Heart right ventricle (tissue), 16 donors: ENCODE data around the gene INCA1. TPM values are rescaled to one million over a fixed set of nuclear protein-coding genes. Genes with fewer than 3 reads are reported as not detected.

ENCODE experiments used
- ATAC-seq, 8 donors: fragments of 200-7000 bp; cut with Tn5 transposase; one replicate each; pipeline ENCODE4 v1.9.1; 2020; ENCODE audit warnings: mild to moderate bottlenecking in 8 of 8, moderate library complexity in 8 of 8, moderate number of reproducible peaks in 1 of 8
- DNase-seq, 2 donors: peaks; one replicate each; pipeline ENCODE4 v3.0.0-alpha.2; 2020
- H3K27ac ChIP-seq, 10 donors: fragments of 200-600 bp; sonication (generic) in 2 of 10; one replicate each; pipeline versions ENCODE4 v1.5.0 to v1.8.0; 2020 to 2022; ENCODE audit warnings: mild to moderate bottlenecking in 3 of 10
- H3K27me3 ChIP-seq, 7 donors: fragments of 200-600 bp; one replicate each; pipeline ENCODE4 v1.8.0; 2021 to 2022; ENCODE audit warnings: mild to moderate bottlenecking in 2 of 7
- H3K36me3 ChIP-seq, 9 donors: fragments of 200-600 bp; sonication (generic) in 1 of 9; one replicate each; pipeline versions ENCODE4 v1.5.0 to v1.8.0; 2020 to 2022; ENCODE audit warnings: mild to moderate bottlenecking in 2 of 9
- H3K4me1 ChIP-seq, 9 donors: fragments of 200-600 bp; sonication (generic) in 1 of 9; one replicate each; pipeline versions ENCODE4 v1.5.0 to v1.8.0; 2020 to 2022; ENCODE audit warnings: mild to moderate bottlenecking in 4 of 9
- H3K4me3 ChIP-seq, 10 donors: fragments of 200-600 bp; sonication (generic) in 2 of 10; one replicate each; pipeline versions ENCODE4 v1.5.0 to v1.8.0; 2020 to 2022; ENCODE audit warnings: mild to moderate bottlenecking in 7 of 10, moderate library complexity in 2 of 10
- H3K9me3 ChIP-seq, 11 donors: fragments of 200-600 bp in 10 of 11; sonication (generic) in 2 of 11; one replicate each; pipeline versions ENCODE4 v1.5.0 to v1.8.0; 2013 to 2022; ENCODE audit warnings: mild to moderate bottlenecking in 2 of 11, control low read depth in 1 of 11, moderate library complexity in 1 of 11
- WGBS, 2 donors: extraction: QIAGEN DNeasy Blood & Tissue Kit; methylation state at CpG; one replicate each; pipeline ENCODE4 v1.1.7; 2013; ENCODE audit warnings: inconsistent platforms in 1 of 2; 5-methylcytosine and 5-hydroxymethylcytosine counted together
- intact Hi-C, 10 donors: fragments of 100-400 bp; cut with DNase I; formaldehyde crosslinking; loops; one replicate each; pipeline versions ENCODE4 v1.11.1 to v1.14.2; 2022
- polyA plus RNA-seq, 2 donors: library from polyadenylated mRNA; stranded (reverse); fragments of 200-250 nt; gene quantifications; one replicate each; pipeline ENCODE4 v1.2.3, GENCODE V29; 2013
- total RNA-seq, 10 donors: library from RNA; stranded (reverse); fragmentation: NEBNext Ultra II Directional in 3 of 10; extraction: Animal tissue kit (Norgen Biotek cat#: 25700) in 3 of 10; gene quantifications; one replicate each; pipeline versions ENCODE4 v1.2.1 to v1.2.4, GENCODE V29; 2021 to 2023
- TF ChIP-seq, protein P1 (sequence below), 9 donors: fragments of 200-600 bp; sonication (generic) in 2 of 9; IDR thresholded peaks; one replicate each; pipeline versions ENCODE4 v1.5.0 to v1.8.0; 2021 to 2022; ENCODE audit warnings: antibody characterized with exemption in 9 of 9, mild to moderate bottlenecking in 5 of 9, moderate library complexity in 1 of 9
- donor health status: Arrhythmogenic right ventricular cardiomyopathy.
- donor health status: ischemic (EF 13 %, LVEDD 7.1; RV severe dilation, severe dysfunction).
- donor health status: healthy with polysubstance abuse.
- donor health status: DM: no; HTN: yes; CAD: no.
- donor health status: DM: no; HTN: no; CAD: no.
- donor health status: ischemic (EF 25% LVEDD 6.9; RV normal size, moderate dysfunction).
- donor health status: ischemic (EF 25% LVEDD 5.7; RV mildly dilated, moderate dysfunction).
- donor health status: healthy.
- donor health status: DM: yes; HTN: yes; CAD: no.
- donor health status: Ischemic cardiomyopathy.
- donor health status: ischemic (EF 35%, LVEDD 5.7; RV mildly dilated, moderate dysfunction).
- donor health status: nonischemic (EF 11% LVEDD 7.7; RV severe dilation, severe dysfunction).
- donor health status: DM: yes; HTN: yes; CAD: no.
- donor health status: PGD.
- donor health status: ischemic (EF 29% LVEDD 5.4; RV normal size, mild dysfunction).
- donor health status: nonischemic (EF 23%, LVEDD 6.1; RV moderate dilation, normal function).

INCA1 gene
- total and polyA plus RNA-seq, 12 donors, result 0.83 to 7.8 (median 2.2) TPM

DNA sequence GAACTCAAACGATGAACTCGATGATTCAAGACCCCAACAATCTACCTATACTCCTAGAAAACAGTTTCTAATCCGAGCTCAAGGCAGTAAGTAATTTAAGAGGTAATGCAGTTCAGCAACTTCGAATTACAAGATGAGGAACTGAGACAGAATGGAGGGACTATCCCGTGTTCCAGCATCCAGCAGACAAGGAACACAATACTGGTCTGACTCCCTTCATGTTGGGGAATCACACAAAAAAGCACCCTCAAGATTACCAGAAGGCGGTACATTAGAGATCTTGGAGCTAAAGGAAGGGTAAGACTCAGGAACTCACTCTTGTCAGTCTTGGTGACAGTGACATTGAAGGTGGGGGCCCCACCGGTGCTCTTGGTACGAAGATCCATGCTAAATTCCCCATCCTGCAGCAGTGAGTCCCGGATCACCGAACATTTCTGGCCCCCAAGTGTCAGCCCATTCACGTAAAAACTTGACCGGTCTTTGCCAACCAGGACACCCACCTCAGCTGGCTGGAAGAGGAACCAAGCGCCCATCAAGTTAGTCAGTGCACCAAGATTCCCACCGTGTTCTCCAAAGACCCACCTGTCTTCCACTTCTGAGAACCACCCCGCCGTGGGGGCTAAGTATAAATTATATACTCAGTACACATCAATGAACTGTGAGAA is 50.9 kb downstream of the INCA1 start:
- 35 to 40% methylated on average over 16 of the region's 16 CpGs for WGBS, 2 donors

DNA sequence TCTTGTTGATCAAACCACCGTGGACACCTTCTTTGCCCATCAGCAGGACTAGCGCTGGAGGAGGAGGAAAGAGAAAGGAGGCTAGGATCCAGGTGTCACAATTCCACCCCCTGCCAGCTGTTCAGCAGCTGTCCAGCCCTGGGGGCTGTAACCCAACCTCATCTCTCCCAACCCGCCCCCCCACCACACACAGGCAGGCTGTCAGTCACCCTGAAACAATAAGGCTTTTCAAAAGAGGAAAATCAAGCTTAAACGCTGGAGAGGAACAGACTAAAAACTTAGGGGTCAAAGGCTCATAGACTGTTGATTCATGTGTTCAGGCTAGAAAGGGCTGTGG is 51.4 kb downstream of the INCA1 start:
- TF ChIP-seq, protein P1, sequence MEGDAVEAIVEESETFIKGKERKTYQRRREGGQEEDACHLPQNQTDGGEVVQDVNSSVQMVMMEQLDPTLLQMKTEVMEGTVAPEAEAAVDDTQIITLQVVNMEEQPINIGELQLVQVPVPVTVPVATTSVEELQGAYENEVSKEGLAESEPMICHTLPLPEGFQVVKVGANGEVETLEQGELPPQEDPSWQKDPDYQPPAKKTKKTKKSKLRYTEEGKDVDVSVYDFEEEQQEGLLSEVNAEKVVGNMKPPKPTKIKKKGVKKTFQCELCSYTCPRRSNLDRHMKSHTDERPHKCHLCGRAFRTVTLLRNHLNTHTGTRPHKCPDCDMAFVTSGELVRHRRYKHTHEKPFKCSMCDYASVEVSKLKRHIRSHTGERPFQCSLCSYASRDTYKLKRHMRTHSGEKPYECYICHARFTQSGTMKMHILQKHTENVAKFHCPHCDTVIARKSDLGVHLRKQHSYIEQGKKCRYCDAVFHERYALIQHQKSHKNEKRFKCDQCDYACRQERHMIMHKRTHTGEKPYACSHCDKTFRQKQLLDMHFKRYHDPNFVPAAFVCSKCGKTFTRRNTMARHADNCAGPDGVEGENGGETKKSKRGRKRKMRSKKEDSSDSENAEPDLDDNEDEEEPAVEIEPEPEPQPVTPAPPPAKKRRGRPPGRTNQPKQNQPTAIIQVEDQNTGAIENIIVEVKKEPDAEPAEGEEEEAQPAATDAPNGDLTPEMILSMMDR (IDR thresholded peaks at IDR 0.05), result no peak
- peak overlapping the region in 6 of 10 donors; percentile 13 to 100 (median 99) for H3K27ac ChIP-seq
- ATAC-seq (no peak), DNase-seq (no peak)
- no peaks in the 10 kb centered on the region for H3K9me3 ChIP-seq
- intact Hi-C loops, result loop anchor here in 2 of 10 donors (5.0 kb wide), 2 partner anchors 39 to 51 kb away; partner anchors contain the start of genes INCA1 (in 1 of the 2) and KIF1C (in 1 of the 2)
- 45 to 47% methylated on average over 4 of the region's 4 CpGs for WGBS, 2 donors
- H3K36me3 ChIP-seq, result peaks cover 0 to 59% (median 15%) of the 10 kb centered on the region in 9 donors
- H3K4me1 ChIP-seq, result peaks cover 23 to 80% (median 65%) of the 10 kb centered on the region in 9 donors
- H3K4me3 ChIP-seq, result peak overlapping the region in 8 of 10 donors; percentile 91 to 100 (median 98)
- H3K27me3 ChIP-seq, result no peaks in the 10 kb centered on the region

More for the DNA sequence above, 50.9 kb downstream of the INCA1 start:
- Histone ChIP-seq H3K4me3 (peak overlapping the region; percentile 67 to 100 (median 98)), H3K27ac (peak overlapping the region in 9 of 10 donors; percentile 26 to 100 (median 99)), H3K36me3 (peaks cover 0 to 59% (median 15%) of the 10 kb centered on the region in 9 donors), H3K4me1 (peaks cover 19 to 79% (median 59%) of the 10 kb centered on the region in 9 donors), H3K9me3 (no peaks in the 10 kb centered on the region), H3K27me3 (no peaks in the 10 kb centered on the region)
- intact Hi-C loops, result loop anchor here in 2 of 10 donors (5.0 kb wide), 2 partner anchors 39 to 51 kb away; partner anchors contain the start of genes INCA1 (in 1 of the 2) and KIF1C (in 1 of the 2)
- TF ChIP-seq, protein P1 (IDR thresholded peaks at IDR 0.05), result no peak
- DNase-seq (no peak), ATAC-seq (no peak)

DNA sequence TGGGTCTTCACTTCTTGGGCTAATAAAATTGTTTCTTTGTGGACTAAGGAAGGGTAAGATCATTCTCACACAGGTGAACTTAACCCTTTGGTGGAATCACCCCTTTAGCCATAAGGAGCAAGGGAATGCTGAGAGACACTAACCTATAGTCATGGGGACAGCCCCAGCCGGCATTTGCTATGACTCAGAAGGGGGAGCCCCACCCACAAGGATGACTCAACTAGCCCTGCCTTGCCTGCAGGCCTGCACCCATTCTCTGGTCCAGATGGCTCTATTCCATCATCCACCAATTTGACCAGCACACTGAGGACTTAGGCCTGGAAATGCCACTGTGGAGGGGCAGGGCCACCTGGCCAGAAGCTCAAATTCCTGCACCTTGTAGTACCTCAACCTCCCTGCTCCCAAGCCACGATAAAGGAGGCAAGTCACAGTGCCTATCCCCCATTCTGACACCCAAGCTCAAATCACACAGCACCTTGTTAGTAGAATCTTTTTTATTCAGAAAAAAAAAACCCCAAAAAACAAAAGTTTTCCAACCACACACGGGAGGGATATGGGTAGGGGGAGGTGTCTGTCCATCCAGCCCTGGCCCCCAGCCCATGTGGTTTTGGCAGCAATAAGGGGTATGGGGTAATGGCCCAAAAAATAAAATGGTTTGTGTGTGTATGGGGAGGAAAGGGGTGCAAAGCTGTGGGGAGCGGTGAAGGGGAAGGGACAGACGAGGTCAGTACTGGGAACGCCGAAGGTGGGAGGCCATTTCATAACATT is 52.0 kb downstream of the INCA1 start:
- H3K4me1 ChIP-seq, result peaks cover 22 to 75% (median 63%) of the 10 kb centered on the region in 9 donors
- WGBS, 2 donors, result 50 to 58% methylated on average over 7 of the region's 7 CpGs
- ATAC-seq (peak in 2 of 8 donors; percentile 23 to 29), DNase-seq (peak; percentile 49 to 68)
- intact Hi-C loops, result loop anchor here in 2 of 10 donors (5.0 kb wide), 2 partner anchors 38 to 52 kb away; partner anchors contain the start of genes INCA1 (in 1 of the 2) and KIF1C (in 1 of the 2)
- no peaks in the 10 kb centered on the region for H3K9me3 ChIP-seq
- H3K27me3 ChIP-seq, result no peaks in the 10 kb centered on the region
- H3K4me3 ChIP-seq, result peak overlapping the region in 6 of 10 donors; percentile 6 to 100 (median 55)
- TF ChIP-seq, protein P1 (IDR thresholded peaks at IDR 0.05), result no peak
- H3K36me3 ChIP-seq, result peaks cover 0 to 59% (median 15%) of the 10 kb centered on the region in 9 donors
- peak overlapping the region in 9 of 10 donors; percentile 13 to 100 (median 46) for H3K27ac ChIP-seq
